ENCODE results near the gene SEC16B. TPM values are rescaled to one million over a fixed set of nuclear protein-coding genes. Genes with fewer than 3 reads are reported as not detected.

The SEC16B gene
- total RNA-seq, 1 donor from 2014 or later: 4.4 TPM

- no peak for DNase-seq
Measured at GRCh38 chr1:177937931-177938330, 31.9 kb downstream of the SEC16B start.

GRCh38 chr1:177937174-177937770, 32.6 kb downstream of the SEC16B start:
- DNase-seq: no peak

- DNase-seq: no peak
Measured at GRCh38 chr1:177935638-177936415, 34.0 kb downstream of the SEC16B start.

GRCh38 chr1:177934927-177935326, 34.9 kb downstream of the SEC16B start:
- no peak for DNase-seq

- no peak for DNase-seq
Measured at GRCh38 chr1:177934461-177934860, 35.4 kb downstream of the SEC16B start.

- DNase-seq: no peak
Measured at GRCh38 chr1:177933881-177934280, 36.0 kb downstream of the SEC16B start.

GRCh38 chr1:177932123-177932522, 37.7 kb downstream of the SEC16B start:
- DNase-seq: no peak

GRCh38 chr1:177928952-177929351, 40.9 kb downstream of the SEC16B start:
- DNase-seq: no peak

GRCh38 chr1:177928194-177928593, 41.7 kb downstream of the SEC16B start:
- peak; percentile 23 for DNase-seq

GRCh38 chr1:177927021-177927596, 42.7 kb downstream of the SEC16B start:
- peak; percentile 56 for DNase-seq

- DNase-seq: peak; percentile 82
Measured at GRCh38 chr1:177926201-177926600, 43.7 kb downstream of the SEC16B start.

GRCh38 chr1:177925006-177925405, 44.9 kb downstream of the SEC16B start:
- DNase-seq: no peak

GRCh38 chr1:177923441-177923840, 46.4 kb downstream of the SEC16B start:
- DNase-seq: no peak

GRCh38 chr1:177922209-177922608, 47.6 kb downstream of the SEC16B start:
- DNase-seq: no peak

- DNase-seq: no peak
Measured at GRCh38 chr1:177921590-177921989, 48.3 kb downstream of the SEC16B start.

GRCh38 chr1:177920091-177920490, 49.8 kb downstream of the SEC16B start:
- no peak for DNase-seq

- DNase-seq: no peak
Measured at GRCh38 chr1:177915641-177916040, 54.2 kb downstream of the SEC16B start.

- no peak for DNase-seq
Measured at GRCh38 chr1:177914603-177915002, 55.3 kb downstream of the SEC16B start.

- DNase-seq: peak; percentile 64
Measured at GRCh38 chr1:177913762-177914540, 55.9 kb downstream of the SEC16B start.

GRCh38 chr1:177912991-177913390, 56.9 kb downstream of the SEC16B start:
- no peak for DNase-seq

- no peak for DNase-seq
Measured at GRCh38 chr1:177909416-177909815, 60.4 kb downstream of the SEC16B start.

- DNase-seq: no peak
Measured at GRCh38 chr1:177907000-177907399, 62.9 kb downstream of the SEC16B start.

GRCh38 chr1:177905686-177906085, 64.2 kb downstream of the SEC16B start:
- DNase-seq: no peak

Measured in dermis blood vessel endothelial cell (primary cell).